GM19351 (cell line): ENCODE measurements around the gene LRRK2.
A peak's percentile ranks its signal among the peaks of the same experiment; 100 is the strongest.
"Not testable (repeated sequence)": the region's sequence is repeated elsewhere in the genome, so short reads cannot be mapped to it uniquely, and the experiment has no call there.

ENCODE experiments used
- ATAC-seq: cut with Tn5 transposase; IDR thresholded peaks from one replicate; pipeline ENCODE4 v1.9.1; 2021; ENCODE audit warnings: mild to moderate bottlenecking, moderate library complexity; ENCODE audit not compliant: unreplicated experiment

LRRK2 gene

GRCh38 chr12:40244526-40245156 is 19.8 kb downstream of the LRRK2 start:
- ATAC-seq: not testable (repeated sequence)

DNA sequence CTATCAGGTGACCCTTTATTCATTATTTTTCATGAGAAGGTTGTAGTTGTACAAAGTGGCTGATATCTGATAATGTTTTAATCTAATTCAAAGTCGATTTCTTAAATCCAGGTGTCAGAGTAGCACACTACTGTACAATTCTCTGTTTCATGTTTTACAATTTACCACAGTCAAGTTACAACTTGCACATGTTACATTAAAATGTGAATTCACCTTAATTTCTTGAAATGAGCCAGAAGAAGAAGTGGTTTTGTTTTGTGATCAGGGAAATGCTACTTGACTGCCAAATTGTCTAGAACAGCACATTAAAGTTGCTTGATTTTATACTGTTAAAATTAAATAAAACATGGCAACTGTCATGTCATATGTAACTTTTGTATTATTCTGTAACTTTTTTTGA is 23.2 kb downstream of the LRRK2 start:
- no peak for ATAC-seq

DNA sequence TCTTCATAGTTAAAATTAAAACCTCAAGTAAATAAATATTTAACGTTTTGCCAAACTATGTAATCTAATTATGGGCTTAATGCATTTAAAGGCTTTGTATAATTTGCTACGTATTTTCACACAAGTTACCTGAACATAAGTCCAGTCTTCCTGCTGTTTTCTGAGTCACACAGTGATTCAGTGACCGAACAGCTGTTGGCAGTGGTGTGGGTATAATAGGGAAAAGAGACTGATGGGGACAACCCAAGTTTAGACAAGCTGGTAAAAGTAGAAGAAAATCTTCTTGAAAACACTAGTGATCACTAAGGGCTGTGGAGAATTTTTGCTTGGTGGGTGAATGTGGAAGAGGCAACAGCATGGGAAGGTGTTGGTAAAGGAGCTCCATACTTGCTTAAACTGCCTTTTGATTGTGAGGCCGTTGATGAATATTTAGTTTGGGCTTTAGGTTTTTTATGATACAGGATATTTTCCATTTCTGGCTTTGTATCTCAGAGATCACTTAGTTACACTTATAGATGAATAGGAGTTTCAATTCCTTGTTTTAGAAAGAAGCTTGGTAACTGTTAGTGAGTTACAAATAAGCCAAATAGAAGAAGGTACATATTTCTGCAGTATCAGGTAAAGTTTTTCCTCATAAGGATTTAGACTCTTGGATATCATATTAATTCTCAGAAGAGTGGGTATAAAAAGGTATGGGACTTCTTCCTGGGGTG is 23.9 kb downstream of the LRRK2 start:
- ATAC-seq: no peak

GRCh38 chr12:40250652-40251051 is 25.9 kb downstream of the LRRK2 start:
- ATAC-seq: not testable (repeated sequence)

DNA sequence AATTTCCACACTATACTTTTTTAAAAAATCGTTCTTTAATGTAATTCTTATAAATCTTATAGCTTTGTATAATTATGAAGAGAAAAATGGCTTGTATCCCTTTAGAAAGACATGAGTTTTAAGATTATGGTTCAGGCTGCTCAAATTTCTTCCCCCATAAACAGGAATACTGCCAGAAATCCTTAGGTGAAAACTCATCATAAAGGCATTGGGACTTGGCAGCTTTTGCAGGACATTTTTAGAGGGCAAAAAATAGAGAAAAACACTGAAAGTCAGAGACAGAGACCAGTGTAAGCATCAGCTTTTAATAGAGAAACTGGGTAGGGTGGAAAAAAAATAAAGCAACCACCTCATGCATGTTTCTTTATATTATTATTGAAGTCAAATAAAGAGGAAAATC is 29.1 kb downstream of the LRRK2 start:
- no peak for ATAC-seq

- no peak for ATAC-seq
Observed at GRCh38 chr12:40254455-40255085, 29.8 kb downstream of the LRRK2 start.

GRCh38 chr12:40258371-40258770 is 33.6 kb downstream of the LRRK2 start:
- ATAC-seq: no peak

GRCh38 chr12:40261937-40262336 is 37.1 kb downstream of the LRRK2 start:
- ATAC-seq: peak; percentile 78

- ATAC-seq: peak; percentile 90
Observed at GRCh38 chr12:40262657-40263056, 37.9 kb downstream of the LRRK2 start.

- ATAC-seq: no peak
Observed at GRCh38 chr12:40263616-40264409, 39.0 kb downstream of the LRRK2 start.

- ATAC-seq: no peak
Observed at GRCh38 chr12:40271981-40272664, 47.3 kb downstream of the LRRK2 start.

DNA sequence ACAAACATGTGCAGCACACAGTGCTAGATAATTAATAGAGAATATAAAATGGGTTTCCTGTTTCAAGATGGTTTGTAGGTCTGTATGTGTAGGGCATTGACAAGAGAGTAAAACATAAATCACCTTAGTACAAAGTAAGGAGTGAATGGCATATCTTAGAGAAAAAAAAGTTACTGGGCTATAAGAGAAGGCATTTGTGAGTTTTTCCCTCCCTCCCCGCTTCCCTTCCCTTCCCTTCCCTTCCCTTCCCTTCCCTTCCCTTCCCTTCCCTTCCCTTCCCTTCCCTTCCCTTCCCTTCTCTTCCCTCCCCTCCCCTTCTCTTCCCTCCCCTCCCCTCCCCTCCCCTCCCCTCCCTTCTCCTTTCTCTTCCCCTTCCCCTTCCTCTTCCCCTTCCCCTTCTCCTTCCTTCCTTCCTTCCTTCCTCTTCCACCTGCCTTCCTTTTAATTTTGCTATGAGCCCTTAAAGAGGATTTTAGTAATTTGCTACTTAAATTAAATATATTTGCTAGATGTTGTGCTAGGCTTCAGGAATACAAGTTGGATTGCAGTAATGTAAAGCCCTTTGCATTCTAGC is 57.1 kb downstream of the LRRK2 start:
- no peak for ATAC-seq

DNA sequence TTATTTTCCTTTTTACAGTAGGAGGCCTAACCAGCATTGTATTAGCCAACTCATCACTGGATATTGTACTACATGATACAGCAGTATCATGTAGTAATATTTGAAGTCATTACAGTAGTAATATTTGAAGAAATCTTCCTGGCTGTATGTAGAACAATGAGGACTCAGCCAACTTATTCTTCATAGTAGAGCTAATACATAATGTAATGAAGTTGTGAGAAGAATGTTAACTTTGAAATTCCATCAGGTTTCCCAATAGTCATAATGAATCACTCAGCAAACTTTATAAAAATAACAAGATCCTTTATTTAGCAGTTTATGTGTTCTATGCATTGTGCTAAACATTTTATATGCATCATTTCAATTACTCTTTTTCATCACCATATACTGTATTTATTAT is 61.8 kb downstream of the LRRK2 start:
- ATAC-seq: no peak

- no peak for ATAC-seq
Observed at GRCh38 chr12:40287369-40287975, 62.7 kb downstream of the LRRK2 start.

DNA sequence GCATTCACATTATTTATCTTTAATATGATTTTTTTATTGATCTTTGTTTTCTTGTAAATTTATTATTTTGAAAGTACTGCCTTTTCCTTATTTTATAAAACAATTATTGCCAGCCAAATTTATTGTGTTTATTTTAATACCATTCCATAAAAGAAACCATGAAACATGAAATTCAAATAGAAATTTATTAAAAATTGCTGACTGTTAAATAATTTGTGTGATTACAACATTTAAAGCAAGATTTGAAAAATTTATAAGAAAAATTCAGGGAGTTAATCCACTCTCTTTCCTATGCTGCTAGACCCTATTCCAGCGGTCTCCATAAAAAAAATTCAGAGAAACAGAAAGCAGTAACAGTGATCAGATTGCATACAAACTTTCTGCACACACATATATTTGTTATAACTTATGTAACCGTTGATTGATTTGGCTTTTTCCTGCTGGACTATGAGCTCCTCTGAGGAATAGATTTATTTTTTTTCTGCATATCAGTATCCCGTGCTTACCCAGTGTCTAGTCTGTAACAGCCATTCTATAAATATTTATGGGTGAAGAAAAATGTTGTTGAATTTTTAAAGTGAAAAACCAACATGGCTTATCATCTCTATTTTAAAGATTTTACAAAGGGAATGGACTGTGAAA is 68.1 kb downstream of the LRRK2 start:
- no peak for ATAC-seq

DNA sequence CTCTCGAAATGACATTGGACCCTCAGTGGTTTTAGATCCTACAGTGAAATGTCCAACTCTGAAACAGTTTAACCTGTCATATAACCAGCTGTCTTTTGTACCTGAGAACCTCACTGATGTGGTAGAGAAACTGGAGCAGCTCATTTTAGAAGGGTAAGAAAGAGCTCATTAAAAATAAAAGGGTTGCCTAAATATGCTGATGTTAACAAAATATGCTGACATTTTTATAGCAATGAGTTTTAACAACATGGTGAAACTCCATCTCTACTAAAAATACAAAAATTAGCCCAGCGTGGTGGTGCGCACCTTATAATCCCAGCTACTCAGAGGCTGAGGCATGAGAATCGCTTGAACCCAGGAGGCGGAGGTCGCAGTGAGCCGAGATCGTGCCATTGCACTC is 73.5 kb downstream of the LRRK2 start:
- ATAC-seq: no peak

- no peak for ATAC-seq
Observed at GRCh38 chr12:40300490-40300889, 75.7 kb downstream of the LRRK2 start.

DNA sequence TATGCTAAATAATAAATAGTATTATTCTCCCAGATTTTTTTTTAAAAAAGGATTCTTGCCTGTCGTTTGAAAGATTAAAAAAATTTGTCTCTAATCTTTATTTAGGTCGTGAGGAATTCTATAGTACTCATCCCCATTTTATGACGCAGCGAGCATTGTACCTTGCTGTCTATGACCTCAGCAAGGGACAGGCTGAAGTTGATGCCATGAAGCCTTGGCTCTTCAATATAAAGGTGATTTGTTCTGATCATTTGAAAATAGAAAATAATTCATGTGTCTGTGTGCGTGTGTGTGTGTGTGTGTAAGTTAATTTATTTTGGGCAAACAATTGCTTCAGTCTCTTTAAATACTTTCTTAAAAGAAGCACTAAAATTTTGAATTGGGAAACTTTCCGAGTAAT is 84.2 kb downstream of the LRRK2 start:
- no peak for ATAC-seq

DNA sequence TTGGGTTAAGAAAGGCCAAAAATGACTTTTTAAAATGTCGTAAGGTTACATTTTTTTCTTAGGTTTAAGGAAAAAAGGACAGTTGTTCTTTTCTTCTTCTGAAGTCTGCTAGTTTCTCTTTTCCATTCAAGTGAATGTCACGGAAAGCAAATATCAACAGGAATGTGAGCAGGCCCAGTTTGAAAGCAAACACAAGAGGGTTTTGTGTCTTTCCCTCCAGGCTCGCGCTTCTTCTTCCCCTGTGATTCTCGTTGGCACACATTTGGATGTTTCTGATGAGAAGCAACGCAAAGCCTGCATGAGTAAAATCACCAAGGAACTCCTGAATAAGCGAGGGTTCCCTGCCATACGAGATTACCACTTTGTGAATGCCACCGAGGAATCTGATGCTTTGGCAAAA is 85.4 kb downstream of the LRRK2 start:
- no peak for ATAC-seq

- ATAC-seq: no peak
Observed at GRCh38 chr12:40312196-40312595, 87.4 kb downstream of the LRRK2 start.
